Activated CD8-positive, alpha-beta T cell treated with anti-CD3 and anti-CD28 coated beads for 36 hours (primary cell): ENCODE measurements around the gene CEACAM1. TPM values are rescaled to one million over a fixed set of nuclear protein-coding genes. Genes with fewer than 3 reads are reported as not detected.
A peak's percentile ranks its signal among the peaks of the same experiment; 100 is the strongest.

Source experiments
- ATAC-seq: fragments of 200-7000 bp; cut with Tn5 transposase; one replicate; pipeline ENCODE4 v1.10.0; 2021; ENCODE audit warnings: mild to moderate bottlenecking, moderate library complexity
- CTCF ChIA-PET: fragments of 350-600 bp; sonication (Branson Sonifier 250); formaldehyde crosslinking; loops from one replicate; lab custom pipeline; 2021; ENCODE audit warnings: antibody characterized with exemption; lab: Charles Lee
- POLR2A ChIA-PET: fragments of 350-600 bp; sonication (Branson Sonifier 250); formaldehyde crosslinking; loops from one replicate; lab custom pipeline; 2021; ENCODE audit warnings: antibody characterized with exemption; lab: Charles Lee
- DNase-seq: peaks from one replicate; pipeline ENCODE4 v3.0.0-alpha.2; 2020
- H3K27ac Mint-ChIP-seq: one replicate; pipeline ENCODE4 v1.8.0; 2021; ENCODE audit warnings: mild to moderate bottlenecking, mixed read lengths
- H3K27me3 Mint-ChIP-seq: one replicate; pipeline ENCODE4 v1.8.0; 2021; ENCODE audit warnings: mixed read lengths
- H3K36me3 Mint-ChIP-seq: one replicate; pipeline ENCODE4 v1.8.0; 2021; ENCODE audit warnings: low read depth, mixed read lengths
- H3K4me1 Mint-ChIP-seq: one replicate; pipeline ENCODE4 v1.8.0; 2021; ENCODE audit warnings: low read depth, mixed read lengths
- H3K4me3 Mint-ChIP-seq: one replicate; pipeline ENCODE4 v1.8.0; 2021; ENCODE audit warnings: mild to moderate bottlenecking, moderate library complexity, mixed read lengths
- H3K9me3 Mint-ChIP-seq: one replicate; pipeline ENCODE4 v1.8.0; 2021; ENCODE audit warnings: mixed read lengths
- CTCF ChIP-seq: fragments of 200-600 bp; IDR thresholded peaks from one replicate; pipeline ENCODE4 v1.8.0; 2022; ENCODE audit warnings: antibody characterized with exemption, mild to moderate bottlenecking
- intact Hi-C: fragments of 100-400 bp; cut with micrococcal nuclease; formaldehyde crosslinking; loops from one replicate; pipeline ENCODE4 v1.10.0; 2022
- total RNA-seq, 2 experiments: library from RNA; stranded (reverse); gene quantifications; one replicate each; pipeline ENCODE4 v1.2.3, GENCODE V29; 2021

CEACAM1 gene
- total RNA-seq, 2 experiments from 2014 or later = 5.2 to 5.3 TPM

- ChIA-PET POLR2A (interaction anchor here (0.5 kb wide), 1 partner anchor 11 kb away, joined by 3 read pairs; no protein-coding TSS in a partner anchor), CTCF (no interaction called here)
- no peaks in the 10 kb centered on the region for H3K27me3 Mint-ChIP-seq
- intact Hi-C loops = no loop called here
- no peaks in the 10 kb centered on the region for H3K4me1 Mint-ChIP-seq
- H3K4me3 Mint-ChIP-seq = no peak overlapping the region
- DNase-seq (no peak), ATAC-seq (no peak)
- H3K36me3 Mint-ChIP-seq = no peaks in the 10 kb centered on the region
- H3K9me3 Mint-ChIP-seq = no peaks in the 10 kb centered on the region
- peak overlapping the region; percentile 16 for H3K27ac Mint-ChIP-seq
- no peak for TF ChIP-seq CTCF
Observed at GRCh38 chr19:42521346-42522030, 6.8 kb downstream of the CEACAM1 start.

- H3K27ac Mint-ChIP-seq = no peak overlapping the region
- no peaks in the 10 kb centered on the region for H3K27me3 Mint-ChIP-seq
- no peak overlapping the region for H3K4me3 Mint-ChIP-seq
- TF ChIP-seq CTCF = no peak
- intact Hi-C loops = no loop called here
- peaks cover 5% of the 10 kb centered on the region for H3K4me1 Mint-ChIP-seq
- H3K36me3 Mint-ChIP-seq = no peaks in the 10 kb centered on the region
- no peaks in the 10 kb centered on the region for H3K9me3 Mint-ChIP-seq
- CTCF ChIA-PET = interaction anchor here (0.7 to 2.3 kb wide), 3 partner anchors 11 to 81 kb away, joined by 4 to 5 read pairs (median 4); no protein-coding TSS in a partner anchor
- ATAC-seq = no peak
- POLR2A ChIA-PET = no interaction called here
- DNase-seq = no peak
Observed at GRCh38 chr19:42519108-42519507, 9.2 kb downstream of the CEACAM1 start.

- CTCF ChIA-PET = interaction anchor here (1.4 to 3.7 kb wide), 5 partner anchors 11 to 78 kb away, joined by 5 to 28 read pairs (median 9); partner anchors contain the start of gene CEACAM1
- Mint-ChIP-seq H3K27ac (no peak overlapping the region), H3K4me3 (no peak overlapping the region), H3K4me1 (peaks cover 20% of the 10 kb centered on the region), H3K36me3 (no peaks in the 10 kb centered on the region), H3K9me3 (no peaks in the 10 kb centered on the region), H3K27me3 (no peaks in the 10 kb centered on the region)
- ATAC-seq (no peak), DNase-seq (no peak)
- POLR2A ChIA-PET = interaction anchor here (1.2 kb wide), 1 partner anchor 71 kb away, joined by 3 read pairs; no protein-coding TSS in a partner anchor
- intact Hi-C loops = no loop called here
- no peak for TF ChIP-seq CTCF
Observed at GRCh38 chr19:42516771-42517170, 11.5 kb downstream of the CEACAM1 start.

GRCh38 chr19:42515241-42515832 is 12.9 kb downstream of the CEACAM1 start:
- DNase-seq (no peak), ATAC-seq (no peak)
- intact Hi-C loops = no loop called here
- Mint-ChIP-seq H3K36me3 (peaks cover 2% of the 10 kb centered on the region), H3K9me3 (no peaks in the 10 kb centered on the region), H3K27me3 (no peaks in the 10 kb centered on the region), H3K4me3 (no peak overlapping the region), H3K4me1 (peaks cover 20% of the 10 kb centered on the region), H3K27ac (no peak overlapping the region)
- ChIA-PET CTCF (interaction anchor here (0.9 to 3.7 kb wide), 3 partner anchors 8 to 77 kb away, joined by 4 to 28 read pairs (median 11); partner anchors contain the start of gene CEACAM1), POLR2A (no interaction called here)
- TF ChIP-seq CTCF = no peak

GRCh38 chr19:42514449-42514848 is 13.8 kb downstream of the CEACAM1 start:
- H3K27me3 Mint-ChIP-seq = no peaks in the 10 kb centered on the region
- H3K4me3 Mint-ChIP-seq = no peak overlapping the region
- peaks cover 2% of the 10 kb centered on the region for H3K36me3 Mint-ChIP-seq
- ATAC-seq (peak; percentile 72), DNase-seq (peak; percentile 20)
- ChIA-PET CTCF (interaction anchor here (0.9 to 3.7 kb wide), 3 partner anchors 9 to 76 kb away, joined by 4 to 28 read pairs (median 11); partner anchors contain the start of gene CEACAM1), POLR2A (interaction anchor here (0.8 kb wide), 1 partner anchor 15 kb away, joined by 3 read pairs; no protein-coding TSS in a partner anchor)
- intact Hi-C loops = no loop called here
- no peak for TF ChIP-seq CTCF
- H3K27ac Mint-ChIP-seq = no peak overlapping the region
- H3K9me3 Mint-ChIP-seq = no peaks in the 10 kb centered on the region
- H3K4me1 Mint-ChIP-seq = peaks cover 20% of the 10 kb centered on the region
